Measurements from ENCODE around the gene ODAD3. TPM values are rescaled to one million over a fixed set of nuclear protein-coding genes. Genes with fewer than 3 reads are reported as not detected.
A peak's percentile ranks its signal among the peaks of the same experiment; 100 is the strongest.

Gene ODAD3
- total and polyA plus RNA-seq, 2 of the 13 experiments (the other 11 are each of a cell fraction or from before 2014, with no cell fraction given), result 0.04 to 0.08 TPM

- peak; percentile 83 for TF ChIP-seq ARID4A (CRISPR knock-in tag; IDR thresholded peaks at IDR 0.05; ENCODE audit: borderline replicate concordance)
- TF ChIP-seq HOXD1 (CRISPR knock-in tag; IDR thresholded peaks at IDR 0.05), result no peak
- TF ChIP-seq PHF20 (CRISPR knock-in tag; IDR thresholded peaks at IDR 0.05), result no peak
- no peak for TF ChIP-seq ZMYM2 (CRISPR knock-in tag; IDR thresholded peaks at IDR 0.05)
- TF ChIP-seq ZBTB33 (CRISPR knock-in tag; IDR thresholded peaks at IDR 0.05), result peak; percentile 84; the same call in 1 of the 2 replicates
- TF ChIP-seq ZNF253 (CRISPR knock-in tag; IDR thresholded peaks at IDR 0.05; ENCODE audit: borderline replicate concordance), result no peak
- peak; percentile 91 for TF ChIP-seq THAP7 (CRISPR knock-in tag; IDR thresholded peaks at IDR 0.05)
- 0 out of 2 replicates have a peak, but pooled peaks have one; percentile 73 for TF ChIP-seq ZNF572 (CRISPR knock-in tag; IDR thresholded peaks at IDR 0.05)
- TF ChIP-seq MEIS2 (CRISPR knock-in tag; IDR thresholded peaks at IDR 0.05), result no peak
- TF ChIP-seq ZBTB42 (CRISPR knock-in tag; IDR thresholded peaks at IDR 0.05), result no peak
- no peak for TF ChIP-seq NFIB (CRISPR knock-in tag; IDR thresholded peaks at IDR 0.05; ENCODE audit: borderline replicate concordance)
- no peak for TF ChIP-seq PRDM15 (CRISPR knock-in tag; IDR thresholded peaks at IDR 0.05)
- TF ChIP-seq PRDM4 (CRISPR knock-in tag; IDR thresholded peaks at IDR 0.05; ENCODE audit: borderline replicate concordance), result no peak; the same call in 1 of the 2 replicates
Measured at GRCh38 chr19:11380653-11381537, 54.0 kb downstream of the ODAD3 start (continued).
